HepG2 (cell line): Measurements from ENCODE around the gene GAN. TPM values are rescaled to one million over a fixed set of nuclear protein-coding genes. Genes with fewer than 3 reads are reported as not detected.

Source experiments
- BRCA1 ChIP-seq: sonication (generic); formaldehyde crosslinking; IDR thresholded peaks from 2 replicates; pipeline ENCODE4 v1.4.0; 2020; ENCODE audit warnings: missing genetic modification reagents
- HOXA3 ChIP-seq: sonication (generic); formaldehyde crosslinking; IDR thresholded peaks from 2 replicates; pipeline ENCODE4 v1.5.0; 2020; ENCODE audit warnings: missing genetic modification reagents
- MEF2D ChIP-seq: sonication (generic); formaldehyde crosslinking; IDR thresholded peaks from 2 replicates; pipeline ENCODE4 v1.5.1; 2020; ENCODE audit warnings: mild to moderate bottlenecking, missing genetic modification reagents
- MLLT10 ChIP-seq: sonication (generic); formaldehyde crosslinking; IDR thresholded peaks from 2 replicates; pipeline ENCODE4 v1.4.0; 2020; ENCODE audit warnings: missing genetic modification reagents
- MYNN ChIP-seq: sonication (generic); formaldehyde crosslinking; IDR thresholded peaks from 2 replicates; pipeline ENCODE4 v1.4.0; 2020; ENCODE audit warnings: mild to moderate bottlenecking, low read depth, missing genetic modification reagents
- NBN ChIP-seq: fragments of 450-650 bp; conservative IDR thresholded peaks from 2 replicates; pipeline ENCODE4 v1.6.1; 2017
- NONO ChIP-seq, 2 experiments: fragments of 450-650 bp in 1 of 2; sonication (generic) in 1 of 2; formaldehyde crosslinking in 1 of 2; IDR thresholded peaks in 1 of 2; conservative IDR thresholded peaks in 1 of 2; 2 replicates each; pipeline versions ENCODE4 v1.6.1 to v1.8.0; 2017 to 2022; ENCODE audit warnings: mild to moderate bottlenecking in 1 of 2, missing genetic modification reagents in 1 of 2, moderate library complexity in 1 of 2
- SKI ChIP-seq: fragments of 450-650 bp; IDR thresholded peaks from one replicate; pipeline ENCODE4 v1.6.1; 2018; ENCODE audit warnings: mild to moderate bottlenecking; ENCODE audit not compliant: partially characterized antibody
- SRY ChIP-seq: sonication (generic); formaldehyde crosslinking; IDR thresholded peaks from 2 replicates; pipeline ENCODE4 v1.8.0; 2022; ENCODE audit warnings: mild to moderate bottlenecking, missing genetic modification reagents
- ZBTB7A ChIP-seq: sonication (generic); formaldehyde crosslinking; IDR thresholded peaks from 2 replicates; pipeline ENCODE4 v1.8.0; 2022; ENCODE audit warnings: mild to moderate bottlenecking, missing genetic modification reagents
- ZNF224 ChIP-seq: sonication (generic); formaldehyde crosslinking; IDR thresholded peaks from 2 replicates; pipeline ENCODE4 v1.5.0; 2020; ENCODE audit warnings: mild to moderate bottlenecking, missing genetic modification reagents
- ZNF33A ChIP-seq: sonication (generic); formaldehyde crosslinking; IDR thresholded peaks from 2 replicates; pipeline ENCODE4 v1.5.1; 2020; ENCODE audit warnings: missing genetic modification reagents, mild to moderate bottlenecking, moderate library complexity, borderline replicate concordance
- ZNF496 ChIP-seq: sonication (generic); formaldehyde crosslinking; IDR thresholded peaks from 2 replicates; pipeline ENCODE4 v1.8.1; 2023; ENCODE audit warnings: mild to moderate bottlenecking, moderate library complexity, missing genetic modification reagents; ENCODE audit not compliant: insufficient replicate concordance
- ZNF570 ChIP-seq: sonication (generic); formaldehyde crosslinking; IDR thresholded peaks from 2 replicates; pipeline ENCODE4 v1.4.0; 2020; ENCODE audit warnings: mild to moderate bottlenecking, missing genetic modification reagents, borderline replicate concordance
- ZNF7 ChIP-seq: IDR thresholded peaks from 2 replicates; pipeline ENCODE4 v1.6.1; 2016; ENCODE audit warnings: missing biosample characterization, missing genetic modification reagents
- ZNF879 ChIP-seq: sonication (generic); formaldehyde crosslinking; IDR thresholded peaks from 2 replicates; pipeline ENCODE4 v1.8.1; 2023; ENCODE audit warnings: missing genetic modification reagents
- ZSCAN31 ChIP-seq: sonication (generic); formaldehyde crosslinking; IDR thresholded peaks from 2 replicates; pipeline ENCODE4 v1.5.0; 2020; ENCODE audit warnings: low read depth, mild to moderate bottlenecking, missing genetic modification reagents
- polyA plus RNA-seq, 8 experiments: library from polyadenylated mRNA; depleted of rRNA in 3 of 8; stranded (reverse) in 7 of 8; unstranded in 1 of 8; fragments of >200 nt; fragmentation: Illumina TruSeq in 4 of 8; extraction: Trizol in 4 of 8; gene quantifications; 2 replicates each; pipeline versions ENCODE4 v1.2.1 to v1.2.3, GENCODE V29; 2011 to 2016; ENCODE audit warnings: low read depth in 4 of 8, missing spikeins in 1 of 8, mixed read lengths in 1 of 8; ENCODE audit not compliant: insufficient read depth in 1 of 8
- total RNA-seq, 5 experiments: library from RNA; depleted of rRNA; stranded (reverse); fragments of >200 nt; fragmentation: Illumina TruSeq; extraction: Trizol; gene quantifications; 2 replicates each; pipeline ENCODE4 v1.2.3, GENCODE V29; 2016; ENCODE audit warnings: low read depth in 1 of 5
- TF ChIP-seq, protein P1 (sequence below): sonication (generic); formaldehyde crosslinking; IDR thresholded peaks from 2 replicates; pipeline ENCODE4 v1.5.0; 2020; ENCODE audit warnings: mild to moderate bottlenecking, missing genetic modification reagents, moderate library complexity
- TF ChIP-seq, protein P2 (sequence below): sonication (generic); formaldehyde crosslinking; IDR thresholded peaks from 2 replicates; pipeline ENCODE4 v1.4.0; 2020; ENCODE audit warnings: mild to moderate bottlenecking, missing genetic modification reagents
- TF ChIP-seq, protein P3 (sequence below), 2 experiments: sonication (generic) in 1 of 2; formaldehyde crosslinking in 1 of 2; IDR thresholded peaks; 2 replicates each; pipeline versions ENCODE4 v1.5.1 to v1.6.1; 2011 to 2020; ENCODE audit warnings: borderline replicate concordance in 1 of 2, low read depth in 1 of 2, low read length in 1 of 2, mild to moderate bottlenecking in 1 of 2, missing genetic modification reagents in 1 of 2, moderate library complexity in 1 of 2
- TF ChIP-seq, protein P4 (sequence below): sonication (generic); formaldehyde crosslinking; IDR thresholded peaks from 2 replicates; pipeline ENCODE4 v1.4.0; 2020; ENCODE audit warnings: missing genetic modification reagents
- TF ChIP-seq, protein P5 (sequence below): IDR thresholded peaks from 2 replicates; pipeline ENCODE4 v1.6.1; 2012; ENCODE audit warnings: inconsistent platforms

The GAN gene
- total and polyA plus RNA-seq, 2 of the 13 experiments (the other 11 are each of a cell fraction or from before 2014, with no cell fraction given): 4.3 to 11.0 TPM

- TF ChIP-seq ZNF7 (CRISPR knock-in tag) (no peak), ZNF224 (CRISPR knock-in tag) (peak; percentile 94; the same call in 1 of the 2 replicates), MYNN (CRISPR knock-in tag) (0 out of 2 replicates have a peak, but pooled peaks have one; percentile 31), NBN (no peak), MLLT10 (CRISPR knock-in tag) (no peak), BRCA1 (no peak), ZNF33A (CRISPR knock-in tag) (0 out of 2 replicates have a peak, but pooled peaks have one; percentile 28), ZSCAN31 (no peak), HOXA3 (CRISPR knock-in tag) (peak; percentile 45; the same call in 1 of the 2 replicates), ZNF496 (CRISPR knock-in tag) (no peak), MEF2D (CRISPR knock-in tag) (peak; percentile 14; the same call in 1 of the 2 replicates), NONO (IDR thresholded peaks at IDR 0.05) (no peak), NONO (CRISPR knock-in tag; conservative IDR thresholded peaks at IDR 0.05) (no peak), ZBTB7A (no peak), ZNF570 (CRISPR knock-in tag) (no peak), SKI (no peak), ZNF879 (CRISPR knock-in tag) (no peak), SRY (CRISPR knock-in tag) (no peak)
- TF ChIP-seq, protein P1, sequence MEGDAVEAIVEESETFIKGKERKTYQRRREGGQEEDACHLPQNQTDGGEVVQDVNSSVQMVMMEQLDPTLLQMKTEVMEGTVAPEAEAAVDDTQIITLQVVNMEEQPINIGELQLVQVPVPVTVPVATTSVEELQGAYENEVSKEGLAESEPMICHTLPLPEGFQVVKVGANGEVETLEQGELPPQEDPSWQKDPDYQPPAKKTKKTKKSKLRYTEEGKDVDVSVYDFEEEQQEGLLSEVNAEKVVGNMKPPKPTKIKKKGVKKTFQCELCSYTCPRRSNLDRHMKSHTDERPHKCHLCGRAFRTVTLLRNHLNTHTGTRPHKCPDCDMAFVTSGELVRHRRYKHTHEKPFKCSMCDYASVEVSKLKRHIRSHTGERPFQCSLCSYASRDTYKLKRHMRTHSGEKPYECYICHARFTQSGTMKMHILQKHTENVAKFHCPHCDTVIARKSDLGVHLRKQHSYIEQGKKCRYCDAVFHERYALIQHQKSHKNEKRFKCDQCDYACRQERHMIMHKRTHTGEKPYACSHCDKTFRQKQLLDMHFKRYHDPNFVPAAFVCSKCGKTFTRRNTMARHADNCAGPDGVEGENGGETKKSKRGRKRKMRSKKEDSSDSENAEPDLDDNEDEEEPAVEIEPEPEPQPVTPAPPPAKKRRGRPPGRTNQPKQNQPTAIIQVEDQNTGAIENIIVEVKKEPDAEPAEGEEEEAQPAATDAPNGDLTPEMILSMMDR: no peak
- TF ChIP-seq, protein P2, sequence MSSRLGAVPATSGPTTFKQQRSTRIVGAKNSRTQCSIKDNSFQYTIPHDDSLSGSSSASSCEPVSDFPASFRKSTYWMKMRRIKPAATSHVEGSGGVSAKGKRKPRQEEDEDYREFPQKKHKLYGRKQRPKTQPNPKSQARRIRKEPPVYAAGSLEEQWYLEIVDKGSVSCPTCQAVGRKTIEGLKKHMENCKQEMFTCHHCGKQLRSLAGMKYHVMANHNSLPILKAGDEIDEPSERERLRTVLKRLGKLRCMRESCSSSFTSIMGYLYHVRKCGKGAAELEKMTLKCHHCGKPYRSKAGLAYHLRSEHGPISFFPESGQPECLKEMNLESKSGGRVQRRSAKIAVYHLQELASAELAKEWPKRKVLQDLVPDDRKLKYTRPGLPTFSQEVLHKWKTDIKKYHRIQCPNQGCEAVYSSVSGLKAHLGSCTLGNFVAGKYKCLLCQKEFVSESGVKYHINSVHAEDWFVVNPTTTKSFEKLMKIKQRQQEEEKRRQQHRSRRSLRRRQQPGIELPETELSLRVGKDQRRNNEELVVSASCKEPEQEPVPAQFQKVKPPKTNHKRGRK (CRISPR knock-in tag): no peak
- TF ChIP-seq, protein P3, sequence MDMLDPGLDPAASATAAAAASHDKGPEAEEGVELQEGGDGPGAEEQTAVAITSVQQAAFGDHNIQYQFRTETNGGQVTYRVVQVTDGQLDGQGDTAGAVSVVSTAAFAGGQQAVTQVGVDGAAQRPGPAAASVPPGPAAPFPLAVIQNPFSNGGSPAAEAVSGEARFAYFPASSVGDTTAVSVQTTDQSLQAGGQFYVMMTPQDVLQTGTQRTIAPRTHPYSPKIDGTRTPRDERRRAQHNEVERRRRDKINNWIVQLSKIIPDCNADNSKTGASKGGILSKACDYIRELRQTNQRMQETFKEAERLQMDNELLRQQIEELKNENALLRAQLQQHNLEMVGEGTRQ (IDR thresholded peaks at IDR 0.05; ENCODE audit: low read depth, low read length): no peak
- TF ChIP-seq, protein P3 (CRISPR knock-in tag; IDR thresholded peaks at IDR 0.05; ENCODE audit: borderline replicate concordance): no peak
- TF ChIP-seq, protein P4, sequence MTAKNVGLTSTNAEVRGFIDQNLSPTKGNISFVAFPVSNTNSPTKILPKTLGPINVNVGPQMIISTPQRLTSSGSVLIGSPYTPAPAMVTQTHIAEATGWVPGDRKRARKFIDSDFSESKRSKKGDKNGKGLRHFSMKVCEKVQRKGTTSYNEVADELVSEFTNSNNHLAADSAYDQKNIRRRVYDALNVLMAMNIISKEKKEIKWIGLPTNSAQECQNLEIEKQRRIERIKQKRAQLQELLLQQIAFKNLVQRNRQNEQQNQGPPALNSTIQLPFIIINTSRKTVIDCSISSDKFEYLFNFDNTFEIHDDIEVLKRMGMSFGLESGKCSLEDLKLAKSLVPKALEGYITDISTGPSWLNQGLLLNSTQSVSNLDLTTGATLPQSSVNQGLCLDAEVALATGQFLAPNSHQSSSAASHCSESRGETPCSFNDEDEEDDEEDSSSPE (CRISPR knock-in tag): no peak
- TF ChIP-seq, protein P5, sequence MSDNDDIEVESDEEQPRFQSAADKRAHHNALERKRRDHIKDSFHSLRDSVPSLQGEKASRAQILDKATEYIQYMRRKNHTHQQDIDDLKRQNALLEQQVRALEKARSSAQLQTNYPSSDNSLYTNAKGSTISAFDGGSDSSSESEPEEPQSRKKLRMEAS: peak; percentile 44; the same call in 1 of the 2 replicates
These were observed 810 bp upstream of the GAN start (continued) for GRCh38 chr16:81313701-81314602.
